Measurements from ENCODE around the gene BHLHE23. TPM values are rescaled to one million over a fixed set of nuclear protein-coding genes. Genes with fewer than 3 reads are reported as not detected.

Gene BHLHE23
- total RNA-seq, 2 donors from 2014 or later: not detected

GRCh38 chr20:63014710-63015109 lies 7.9 kb upstream of the BHLHE23 start:
- peak in 1 of 2 donors; percentile 18 for ATAC-seq
- intact Hi-C loops (cut with DNase I): no loop called here
- no peak for DNase-seq

GRCh38 chr20:63014287-63014686 lies 7.5 kb upstream of the BHLHE23 start:
- no peak for DNase-seq
- intact Hi-C loops (cut with DNase I): no loop called here
- ATAC-seq: no peak

GRCh38 chr20:63013207-63013606 lies 6.4 kb upstream of the BHLHE23 start:
- DNase-seq (no peak), ATAC-seq (no peak)
- intact Hi-C loops (cut with DNase I): no loop called here

GRCh38 chr20:63011798-63012197 lies 5.0 kb upstream of the BHLHE23 start:
- intact Hi-C loops (cut with DNase I): no loop called here
- no peak for ATAC-seq
- DNase-seq: no peak

- DNase-seq (no peak), ATAC-seq (no peak)
- intact Hi-C loops (cut with DNase I): loop anchor here in 1 of 2 donors (1.0 kb wide), 2 partner anchors 38 to 110 kb away; no protein-coding TSS in a partner anchor
Measured at GRCh38 chr20:63009988-63010769, 3.4 kb upstream of the BHLHE23 start.

- peak; percentile 87 to 90 for ATAC-seq
- intact Hi-C loops (cut with DNase I): loop anchor here in 1 of 2 donors (1.0 kb wide), 2 partner anchors 37 to 109 kb away; no protein-coding TSS in a partner anchor
- DNase-seq: peak; percentile 77
Measured at GRCh38 chr20:63009045-63009961, 2.5 kb upstream of the BHLHE23 start.

GRCh38 chr20:63008541-63009044 lies 1.8 kb upstream of the BHLHE23 start:
- intact Hi-C loops (cut with DNase I): loop anchor here in 1 of 2 donors (1.0 kb wide), 3 partner anchors 36 to 135 kb away; no protein-coding TSS in a partner anchor
- peak in 1 of 2 donors; percentile 8 for ATAC-seq
- DNase-seq: no peak

GRCh38 chr20:63007646-63008488 lies 1.1 kb upstream of the BHLHE23 start:
- intact Hi-C loops (cut with DNase I): loop anchor here in 1 of 2 donors (1.0 kb wide), 1 partner anchor 135 kb away; no protein-coding TSS in a partner anchor
- DNase-seq: no peak
- ATAC-seq: no peak

- ATAC-seq: no peak
- DNase-seq: no peak
- intact Hi-C loops (cut with DNase I): no loop called here
Measured at GRCh38 chr20:63007360-63007645, 539 bp upstream of the BHLHE23 start.

GRCh38 chr20:63005862-63006539 lies 763 bp downstream of the BHLHE23 start:
- intact Hi-C loops (cut with DNase I): no loop called here
- ATAC-seq (no peak), DNase-seq (no peak)

GRCh38 chr20:63005365-63005861 lies 1.4 kb downstream of the BHLHE23 start:
- ATAC-seq (no peak), DNase-seq (no peak)
- intact Hi-C loops (cut with DNase I): no loop called here

GRCh38 chr20:63004607-63005364 lies 2.0 kb downstream of the BHLHE23 start:
- DNase-seq: no peak
- intact Hi-C loops (cut with DNase I): no loop called here

GRCh38 chr20:63003546-63003945 lies 3.2 kb downstream of the BHLHE23 start:
- no peak for DNase-seq
- ATAC-seq: no peak
- intact Hi-C loops (cut with DNase I): no loop called here

More at GRCh38 chr20:63004607-63005364, 2.0 kb downstream of the BHLHE23 start:
- no peak for ATAC-seq

GRCh38 chr20:63002511-63002910 lies 4.3 kb downstream of the BHLHE23 start:
- DNase-seq (no peak), ATAC-seq (no peak)
- intact Hi-C loops (cut with DNase I): no loop called here

GRCh38 chr20:63000958-63001357 lies 5.8 kb downstream of the BHLHE23 start:
- intact Hi-C loops (cut with DNase I): no loop called here
- DNase-seq (no peak), ATAC-seq (no peak)

- intact Hi-C loops (cut with DNase I): no loop called here
- no peak for ATAC-seq
- no peak for DNase-seq
Measured at GRCh38 chr20:63000036-63000435, 6.7 kb downstream of the BHLHE23 start.

GRCh38 chr20:62999580-62999979 lies 7.2 kb downstream of the BHLHE23 start:
- intact Hi-C loops (cut with DNase I): no loop called here
- no peak for ATAC-seq
- no peak for DNase-seq

GRCh38 chr20:62998449-62998848 lies 8.3 kb downstream of the BHLHE23 start:
- intact Hi-C loops (cut with DNase I): no loop called here
- ATAC-seq (no peak), DNase-seq (no peak)

Data from left cardiac atrium (tissue), 4 donors.